Gastrocnemius medialis (tissue), 4 donors: ENCODE results near the gene RFPL2. TPM values are rescaled to one million over a fixed set of nuclear protein-coding genes. Genes with fewer than 3 reads are reported as not detected.

Experiments used
- ATAC-seq, 2 donors: fragments of 150-250 bp; one replicate each; pipeline ENCODE4 v1.9.1; 2016
- DNase-seq, 2 donors: peaks; one replicate each; pipeline ENCODE4 v3.0.0-alpha.2; 2019
- H3K27ac ChIP-seq, 4 donors: fragments of 200-600 bp; sonication (generic); 1 replicate in 1 of 4; 2 replicates in 3 of 4; pipeline ENCODE4 v1.5.1; 2016 to 2018; ENCODE audit warnings: mild to moderate bottlenecking in 2 of 4, moderate library complexity in 1 of 4
- H3K27me3 ChIP-seq, 3 donors: fragments of 200-600 bp; sonication (generic) in 2 of 3; 1 replicate in 1 of 3; 2 replicates in 2 of 3; pipeline versions ENCODE4 v1.5.1 to v1.6.0; 2016 to 2019; ENCODE audit warnings: mild to moderate bottlenecking in 1 of 3, moderate library complexity in 1 of 3
- H3K36me3 ChIP-seq, 2 donors: fragments of 200-600 bp; sonication (generic) in 1 of 2; one replicate each; pipeline ENCODE4 v1.5.1; 2017 to 2018
- H3K4me1 ChIP-seq, 2 donors: fragments of 200-600 bp; sonication (generic) in 1 of 2; one replicate each; pipeline ENCODE4 v1.5.1; 2016 to 2017; ENCODE audit warnings: mild to moderate bottlenecking in 2 of 2
- H3K4me3 ChIP-seq, 4 donors: fragments of 200-600 bp; sonication (generic) in 3 of 4; 1 replicate in 1 of 4; 2 replicates in 3 of 4; pipeline ENCODE4 v1.5.1; 2016 to 2019; ENCODE audit warnings: mild to moderate bottlenecking in 2 of 4
- H3K9me3 ChIP-seq, 3 donors: fragments of 200-600 bp; sonication (generic) in 2 of 3; 1 replicate in 1 of 3; 2 replicates in 2 of 3; pipeline ENCODE4 v1.5.1; 2016 to 2019
- POLR2A ChIP-seq, 2 donors: fragments of 450-650 bp; IDR thresholded peaks; one replicate each; pipeline ENCODE4 v1.6.1; 2017; ENCODE audit warnings: antibody characterized with exemption in 2 of 2, mild to moderate bottlenecking in 2 of 2, moderate library complexity in 2 of 2
- in situ Hi-C, 4 donors: fragments of 200-750 bp; cut with MboI; loops; one replicate each; pipeline versions ENCODE4 v1.15.0 to v1.8.0; 2017; ENCODE audit warnings: low sequenced_read_pairs in 4 of 4
- intact Hi-C: fragments of 100-400 bp; cut with DNase I; formaldehyde crosslinking; loops from one replicate; pipeline ENCODE4 v1.15.1; 2023; ENCODE audit warnings: low total_unique reads
- total RNA-seq, 4 donors: library from RNA; depleted of rRNA; stranded (reverse); fragments of >200 nt; gene quantifications; one replicate each; pipeline versions ENCODE4 v1.1.0 to v1.2.3, GENCODE V29; 2016
- TF ChIP-seq, protein P1 (sequence below), 5 experiments: fragments of 450-650 bp in 3 of 5; fragments of 200-600 bp in 2 of 5; sonication (generic) in 2 of 5; IDR thresholded peaks in 4 of 5; conservative IDR thresholded peaks in 1 of 5; 1 replicate in 4 of 5; 2 replicates in 1 of 5; pipeline ENCODE4 v1.5.1; 2016 to 2019; ENCODE audit warnings: antibody characterized with exemption in 5 of 5, mild to moderate bottlenecking in 3 of 5, moderate library complexity in 3 of 5

The RFPL2 gene
- total RNA-seq, 4 donors from 2014 or later: not detected

DNA sequence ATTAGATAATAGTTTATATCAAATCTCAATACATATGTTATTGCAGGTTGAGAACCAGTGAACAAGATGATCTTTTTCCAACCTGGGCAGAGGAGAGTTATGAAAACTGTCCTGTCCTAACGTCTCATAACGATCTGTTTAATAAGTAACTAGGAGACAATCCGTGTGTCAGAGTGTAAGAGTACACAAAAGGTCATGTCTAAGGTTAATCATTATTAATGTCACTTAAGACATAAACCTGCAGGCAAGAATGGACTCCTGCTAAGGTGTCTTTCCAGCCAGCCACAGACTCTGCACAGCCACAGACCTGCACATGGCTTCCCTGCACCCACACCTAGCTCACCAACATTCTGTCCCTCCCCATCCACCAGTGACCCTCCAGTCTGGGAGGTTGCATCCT is 40.2 kb upstream of the RFPL2 start:
- H3K4me3 ChIP-seq: no peak overlapping the region
- no peaks in the 10 kb centered on the region for H3K36me3 ChIP-seq
- H3K27me3 ChIP-seq: no peaks in the 10 kb centered on the region
- no peaks in the 10 kb centered on the region for H3K9me3 ChIP-seq
- in situ Hi-C loops (loop anchor here in 1 of 4 donors (25.0 kb wide), 1 partner anchor 92 kb away; no protein-coding TSS in a partner anchor), intact Hi-C loops (no loop called here)
- DNase-seq (no peak), ATAC-seq (no peak)
- H3K27ac ChIP-seq: no peak overlapping the region
- no peaks in the 10 kb centered on the region for H3K4me1 ChIP-seq
- TF ChIP-seq, protein P1, sequence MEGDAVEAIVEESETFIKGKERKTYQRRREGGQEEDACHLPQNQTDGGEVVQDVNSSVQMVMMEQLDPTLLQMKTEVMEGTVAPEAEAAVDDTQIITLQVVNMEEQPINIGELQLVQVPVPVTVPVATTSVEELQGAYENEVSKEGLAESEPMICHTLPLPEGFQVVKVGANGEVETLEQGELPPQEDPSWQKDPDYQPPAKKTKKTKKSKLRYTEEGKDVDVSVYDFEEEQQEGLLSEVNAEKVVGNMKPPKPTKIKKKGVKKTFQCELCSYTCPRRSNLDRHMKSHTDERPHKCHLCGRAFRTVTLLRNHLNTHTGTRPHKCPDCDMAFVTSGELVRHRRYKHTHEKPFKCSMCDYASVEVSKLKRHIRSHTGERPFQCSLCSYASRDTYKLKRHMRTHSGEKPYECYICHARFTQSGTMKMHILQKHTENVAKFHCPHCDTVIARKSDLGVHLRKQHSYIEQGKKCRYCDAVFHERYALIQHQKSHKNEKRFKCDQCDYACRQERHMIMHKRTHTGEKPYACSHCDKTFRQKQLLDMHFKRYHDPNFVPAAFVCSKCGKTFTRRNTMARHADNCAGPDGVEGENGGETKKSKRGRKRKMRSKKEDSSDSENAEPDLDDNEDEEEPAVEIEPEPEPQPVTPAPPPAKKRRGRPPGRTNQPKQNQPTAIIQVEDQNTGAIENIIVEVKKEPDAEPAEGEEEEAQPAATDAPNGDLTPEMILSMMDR (IDR thresholded peaks at IDR 0.05 in 4 of 5, conservative IDR thresholded peaks at IDR 0.05 in 1 of 5): no peak
- no peak for TF ChIP-seq POLR2A (IDR thresholded peaks at IDR 0.05)

GRCh38 chr22:32244547-32244946 is 39.7 kb upstream of the RFPL2 start:
- ATAC-seq (no peak), DNase-seq (no peak)
- no peaks in the 10 kb centered on the region for H3K9me3 ChIP-seq
- no peaks in the 10 kb centered on the region for H3K4me1 ChIP-seq
- in situ Hi-C loops (loop anchor here in 1 of 4 donors (25.0 kb wide), 1 partner anchor 93 kb away; no protein-coding TSS in a partner anchor), intact Hi-C loops (no loop called here)
- H3K36me3 ChIP-seq: no peaks in the 10 kb centered on the region
- H3K27me3 ChIP-seq: no peaks in the 10 kb centered on the region
- H3K27ac ChIP-seq: no peak overlapping the region
- H3K4me3 ChIP-seq: no peak overlapping the region
- TF ChIP-seq, protein P1 (IDR thresholded peaks at IDR 0.05 in 4 of 5, conservative IDR thresholded peaks at IDR 0.05 in 1 of 5): no peak
- no peak for TF ChIP-seq POLR2A (IDR thresholded peaks at IDR 0.05)

- DNase-seq (no peak), ATAC-seq (no peak)
- no peak for TF ChIP-seq POLR2A (IDR thresholded peaks at IDR 0.05)
- TF ChIP-seq, protein P1 (IDR thresholded peaks at IDR 0.05 in 4 of 5, conservative IDR thresholded peaks at IDR 0.05 in 1 of 5): no peak
- Histone ChIP-seq H3K9me3 (no peaks in the 10 kb centered on the region), H3K27me3 (peaks cover 0 to 1% (median 0%) of the 10 kb centered on the region in 3 donors), H3K4me3 (no peak overlapping the region), H3K4me1 (no peaks in the 10 kb centered on the region), H3K27ac (no peak overlapping the region), H3K36me3 (no peaks in the 10 kb centered on the region)
- in situ Hi-C loops: loop anchor here in 1 of 4 donors (25.0 kb wide), 1 partner anchor 97 kb away; no protein-coding TSS in a partner anchor
- intact Hi-C loops: no loop called here
Observed at GRCh38 chr22:32240461-32240860, 35.6 kb upstream of the RFPL2 start.

- no peaks in the 10 kb centered on the region for H3K36me3 ChIP-seq
- no peak overlapping the region for H3K4me3 ChIP-seq
- ATAC-seq (no peak), DNase-seq (no peak)
- no peaks in the 10 kb centered on the region for H3K4me1 ChIP-seq
- peaks cover 0 to 5% (median 4%) of the 10 kb centered on the region in 3 donors for H3K27me3 ChIP-seq
- in situ Hi-C loops: loop anchor here in 1 of 4 donors (25.0 kb wide), 1 partner anchor 99 kb away; no protein-coding TSS in a partner anchor
- H3K9me3 ChIP-seq: no peaks in the 10 kb centered on the region
- H3K27ac ChIP-seq: no peak overlapping the region
- intact Hi-C loops: no loop called here
- TF ChIP-seq POLR2A (IDR thresholded peaks at IDR 0.05): no peak
- TF ChIP-seq, protein P1 (IDR thresholded peaks at IDR 0.05 in 4 of 5, conservative IDR thresholded peaks at IDR 0.05 in 1 of 5): no peak
Observed at GRCh38 chr22:32237906-32238305, 33.0 kb upstream of the RFPL2 start.

DNA sequence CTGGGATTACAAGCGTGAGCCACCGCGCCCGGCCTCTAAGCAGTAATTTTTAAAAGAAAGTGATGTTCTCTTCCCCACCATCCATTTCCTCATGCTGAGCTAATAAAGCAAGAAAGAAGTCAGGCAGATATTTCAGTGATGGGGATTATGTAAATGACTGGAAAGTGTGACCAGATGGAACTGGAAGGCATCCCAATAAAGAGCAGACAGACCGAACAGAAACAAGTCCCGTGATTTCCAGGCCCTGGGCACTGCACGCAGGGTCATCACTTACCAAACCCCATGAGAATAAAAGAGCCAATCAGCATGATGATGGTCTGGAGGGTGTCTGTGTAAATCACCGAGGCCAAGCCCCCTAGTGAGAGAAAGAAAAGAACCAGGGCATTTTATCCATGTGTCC is 32.1 kb upstream of the RFPL2 start:
- TF ChIP-seq POLR2A (IDR thresholded peaks at IDR 0.05): no peak
- TF ChIP-seq, protein P1 (IDR thresholded peaks at IDR 0.05 in 4 of 5, conservative IDR thresholded peaks at IDR 0.05 in 1 of 5): no peak
- ATAC-seq (no peak), DNase-seq (no peak)
- intact Hi-C loops: no loop called here
- Histone ChIP-seq H3K9me3 (no peaks in the 10 kb centered on the region), H3K36me3 (no peaks in the 10 kb centered on the region), H3K27ac (no peak overlapping the region), H3K4me1 (no peaks in the 10 kb centered on the region), H3K4me3 (no peak overlapping the region), H3K27me3 (peaks cover 0 to 5% (median 4%) of the 10 kb centered on the region in 3 donors)
- in situ Hi-C loops: loop anchor here in 1 of 4 donors (25.0 kb wide), 1 partner anchor 100 kb away; no protein-coding TSS in a partner anchor
